NCI-H1092 treated with DMSO at 0.1 percent for 48 hours (cell line): ENCODE results near the gene PGM5.

Experiments
- DNase-seq: peaks from one replicate; lab custom pipeline; 2025; lab: John Stamatoyannopoulos, UW

The PGM5 gene

DNA sequence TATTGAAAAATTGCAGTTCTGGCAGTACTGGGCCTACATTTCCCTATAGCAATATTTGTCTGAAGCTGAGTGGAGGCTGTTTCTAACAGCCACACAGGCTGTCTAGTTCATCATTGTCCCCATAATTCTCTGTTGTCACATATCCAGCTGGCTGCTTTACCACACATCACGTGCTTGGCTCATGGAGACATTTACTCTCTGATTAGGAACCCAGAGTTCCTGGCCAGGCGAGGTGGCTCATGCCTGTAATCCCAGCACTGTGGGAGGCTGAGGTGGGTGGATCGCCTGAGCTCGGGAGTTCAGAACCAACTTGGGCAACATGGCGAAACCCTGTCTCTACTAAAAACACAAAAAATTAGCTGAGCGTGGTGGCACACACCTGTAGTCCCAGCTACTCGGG lies 81.4 kb downstream of the PGM5 start:
- DNase-seq = no peak

DNA sequence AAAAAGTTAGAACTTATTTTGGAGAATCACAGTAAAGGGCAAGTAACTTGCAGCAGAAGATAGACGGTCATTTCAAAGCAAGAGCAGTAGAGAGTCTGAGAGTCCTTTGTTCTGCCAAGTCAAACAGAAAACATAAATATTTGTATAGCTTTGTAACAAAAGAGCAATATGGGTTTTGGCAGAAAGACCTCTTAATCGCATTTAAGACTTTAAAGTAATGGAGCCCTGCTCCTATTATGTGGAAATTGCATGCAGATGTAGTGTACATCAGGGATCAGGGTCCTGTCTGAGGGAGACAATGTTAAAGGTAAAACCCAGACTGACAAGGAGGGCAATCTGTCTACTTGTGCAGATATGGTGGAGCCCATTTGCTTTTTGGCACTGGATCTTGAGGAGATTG lies 87.2 kb downstream of the PGM5 start:
- no peak for DNase-seq

DNA sequence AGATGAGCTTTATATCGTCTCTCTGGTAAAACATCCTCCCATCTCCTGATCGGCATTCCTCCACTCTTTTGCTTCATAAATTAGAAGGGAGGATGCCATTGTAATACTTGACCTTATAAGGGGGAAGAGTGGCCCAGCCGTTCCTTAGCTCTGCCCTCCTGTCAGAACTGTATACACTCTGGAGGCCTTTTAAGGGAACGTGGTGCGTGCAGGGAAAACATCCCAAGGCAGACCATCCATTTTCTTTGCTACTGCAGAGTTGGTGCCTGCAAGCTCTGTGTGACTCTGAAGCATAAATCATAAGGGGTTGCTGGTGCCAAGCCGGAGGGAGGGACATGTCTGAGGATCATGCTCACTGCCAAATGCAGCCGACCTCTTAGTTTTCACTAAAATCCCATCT lies 90.4 kb downstream of the PGM5 start:
- no peak for DNase-seq

DNA sequence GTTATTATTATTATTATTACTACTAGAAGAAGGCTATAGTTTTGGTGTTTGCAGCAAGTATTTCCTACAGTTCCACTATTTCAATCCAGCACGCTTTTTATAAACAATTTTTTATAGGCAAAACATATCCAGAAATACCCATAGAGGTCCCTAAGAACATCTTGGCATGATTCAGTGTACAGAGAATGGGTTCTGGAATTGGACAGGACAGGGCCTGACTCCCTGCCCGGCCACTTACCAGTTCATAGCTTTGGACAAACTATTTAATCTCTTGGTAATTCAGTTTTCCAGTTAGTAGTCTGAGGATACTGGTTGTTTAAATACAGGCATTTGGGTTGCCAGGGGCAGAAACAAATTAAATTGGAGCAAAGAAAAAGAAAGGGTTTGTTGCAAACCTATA lies 91.2 kb downstream of the PGM5 start:
- DNase-seq = no peak

DNA sequence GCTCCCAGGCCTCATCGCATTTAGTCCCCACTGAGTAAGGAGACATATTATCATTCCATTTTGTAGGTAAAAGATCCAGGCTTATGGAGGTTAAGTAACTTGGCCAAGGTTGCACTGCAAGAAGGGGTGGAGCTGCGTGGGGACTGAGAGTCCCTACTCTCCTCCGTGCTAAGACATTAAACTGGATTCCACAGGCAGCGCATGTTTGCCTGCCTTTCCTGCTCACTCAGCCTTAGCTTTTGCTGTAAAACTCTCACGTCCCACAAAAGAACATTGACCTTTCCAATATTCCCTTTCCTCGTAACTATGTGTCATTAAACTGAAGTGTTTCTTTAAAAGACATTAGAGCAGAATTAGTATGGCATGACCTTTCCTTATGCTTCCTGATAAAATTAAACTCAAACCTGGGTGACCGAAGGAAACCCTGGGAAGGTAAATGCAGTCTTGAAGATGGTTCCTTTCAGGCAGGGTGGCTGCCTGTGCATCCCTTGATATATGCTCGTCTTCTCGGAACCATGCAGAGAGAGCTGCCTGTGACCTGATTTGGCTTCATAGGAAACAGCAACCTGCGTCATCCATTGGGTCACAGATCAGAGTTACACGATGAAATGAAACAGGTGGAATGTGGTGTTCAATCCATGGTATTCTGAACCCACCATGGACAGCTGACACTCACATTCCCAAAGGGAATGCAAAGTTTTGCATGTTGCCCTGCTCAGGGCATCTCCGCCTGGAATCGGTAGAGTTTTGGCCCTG lies 98.3 kb downstream of the PGM5 start:
- no peak for DNase-seq

DNA sequence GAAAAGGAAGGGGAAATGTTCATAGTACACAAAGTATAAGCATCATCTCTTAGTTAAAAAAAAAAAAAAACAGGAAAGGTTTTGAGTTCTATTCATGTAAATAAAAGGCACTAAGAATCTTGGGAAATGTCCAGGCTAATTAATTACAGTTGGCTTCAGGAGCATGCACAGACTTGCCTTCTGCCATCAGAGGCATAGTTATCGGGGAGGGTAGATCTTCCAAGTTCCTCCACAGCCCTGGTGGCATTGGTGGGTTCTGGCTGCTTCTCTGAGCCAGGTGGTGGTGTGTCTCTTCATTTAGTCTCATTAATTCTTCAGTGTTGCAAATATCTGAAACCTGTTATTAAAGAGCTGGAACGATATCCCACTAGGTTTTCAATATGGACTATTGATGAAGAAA lies 99.0 kb downstream of the PGM5 start:
- DNase-seq = no peak

DNA sequence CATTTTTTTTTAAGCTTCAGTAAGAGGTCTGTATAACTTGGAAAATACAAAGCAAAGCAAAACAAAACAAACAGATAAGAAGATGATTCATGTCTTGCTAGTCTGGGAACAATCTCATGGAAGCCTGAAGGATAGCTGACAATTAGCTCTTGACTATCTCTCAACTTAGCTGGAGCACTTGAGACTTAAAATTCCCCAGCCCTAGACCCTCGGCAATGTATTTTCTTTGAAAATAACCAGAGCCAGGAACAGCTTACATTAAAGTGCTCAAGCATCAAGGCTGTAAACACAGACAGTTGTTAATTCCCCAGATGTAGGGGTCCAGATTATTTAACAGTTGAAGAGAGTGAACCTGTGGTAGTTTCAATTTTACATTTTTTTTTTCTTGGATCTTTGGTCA lies 101.4 kb downstream of the PGM5 start:
- no peak for DNase-seq

DNA sequence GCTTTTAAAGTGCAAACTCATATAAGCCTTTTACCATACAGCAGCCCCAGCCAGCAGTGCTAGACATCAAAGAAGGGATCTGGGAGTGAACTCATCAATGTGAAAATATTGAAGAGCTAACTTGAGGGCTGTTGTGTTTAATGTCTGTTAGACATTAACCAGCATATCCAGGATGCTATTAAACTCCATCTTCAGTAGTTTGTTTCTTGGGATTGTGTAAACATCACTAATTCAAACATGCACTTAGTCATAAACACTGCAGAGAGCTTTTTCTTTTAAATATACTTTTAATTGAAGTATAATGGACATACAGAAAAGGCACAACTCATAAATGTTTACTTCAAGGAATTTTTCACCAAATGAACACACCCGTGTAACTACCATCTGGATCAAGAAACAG lies 102.5 kb downstream of the PGM5 start:
- no peak for DNase-seq

DNA sequence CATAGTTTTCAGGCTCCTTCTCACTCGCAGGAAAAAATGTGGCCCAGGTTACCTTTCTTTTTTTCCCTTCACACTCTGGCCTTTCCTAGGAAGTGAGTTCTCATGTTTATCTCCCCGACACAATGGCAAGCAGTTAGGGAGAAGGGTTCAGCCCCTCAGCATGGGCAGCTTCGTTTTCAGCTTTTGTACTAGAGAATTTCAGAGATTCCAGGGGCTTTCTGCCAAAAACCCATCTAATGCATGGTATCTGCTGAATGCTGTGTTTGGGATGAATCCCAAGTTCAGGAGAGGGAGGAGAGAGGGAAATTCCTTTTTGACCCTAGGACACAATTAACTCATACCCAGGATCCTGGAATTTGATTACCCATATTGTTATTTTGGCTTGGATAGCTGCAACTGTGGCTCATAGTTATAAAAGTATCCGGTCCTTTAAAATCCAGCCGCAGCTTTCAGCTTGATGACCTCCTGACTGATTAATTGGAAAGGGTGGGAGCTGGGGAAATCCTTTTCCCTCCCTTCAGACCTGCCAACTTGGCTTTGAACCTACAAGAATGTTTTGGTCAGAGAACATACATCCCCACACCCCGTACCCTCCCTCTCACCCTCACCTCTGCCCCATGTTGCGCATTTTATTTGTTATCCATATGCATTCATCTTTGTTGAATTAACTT lies 105.8 kb downstream of the PGM5 start:
- no peak for DNase-seq

DNA sequence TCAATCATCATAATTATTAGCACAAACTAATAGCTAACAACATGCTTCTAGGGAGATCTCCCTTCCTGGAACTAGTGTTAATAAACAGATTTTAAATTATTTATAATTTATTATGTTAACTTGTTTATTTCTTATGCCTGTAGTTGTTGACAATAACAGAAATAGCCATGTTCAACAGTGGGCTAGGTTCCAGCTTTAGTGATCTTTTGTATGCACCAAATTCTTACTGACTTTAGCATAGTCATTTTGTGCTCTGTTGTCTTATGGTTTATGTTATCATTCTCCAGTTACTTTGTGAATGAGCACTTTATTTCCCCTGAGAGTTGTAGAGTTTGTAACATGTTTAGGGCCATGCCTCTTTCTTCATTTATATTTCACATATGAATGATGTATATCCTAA lies 113.7 kb downstream of the PGM5 start:
- DNase-seq = no peak

DNA sequence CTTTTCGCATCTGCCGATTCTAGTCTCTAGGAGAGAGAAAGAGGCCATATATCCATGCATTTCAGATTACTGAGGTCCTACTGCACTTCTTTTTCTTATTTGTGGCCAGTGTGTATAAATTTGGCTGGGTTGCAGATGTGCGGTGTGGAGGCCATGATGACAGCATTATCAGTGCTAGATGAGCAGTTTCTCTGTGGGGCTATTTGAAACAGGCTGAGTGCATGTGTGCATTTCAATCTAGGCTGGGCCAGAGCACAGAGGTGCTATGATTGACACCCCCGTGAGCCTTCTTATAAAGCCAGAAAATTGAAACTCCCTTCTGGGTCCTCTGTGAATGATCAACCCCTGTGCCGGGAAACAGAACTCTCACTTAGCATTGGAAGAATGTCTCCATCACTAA lies 114.2 kb downstream of the PGM5 start:
- no peak for DNase-seq

DNA sequence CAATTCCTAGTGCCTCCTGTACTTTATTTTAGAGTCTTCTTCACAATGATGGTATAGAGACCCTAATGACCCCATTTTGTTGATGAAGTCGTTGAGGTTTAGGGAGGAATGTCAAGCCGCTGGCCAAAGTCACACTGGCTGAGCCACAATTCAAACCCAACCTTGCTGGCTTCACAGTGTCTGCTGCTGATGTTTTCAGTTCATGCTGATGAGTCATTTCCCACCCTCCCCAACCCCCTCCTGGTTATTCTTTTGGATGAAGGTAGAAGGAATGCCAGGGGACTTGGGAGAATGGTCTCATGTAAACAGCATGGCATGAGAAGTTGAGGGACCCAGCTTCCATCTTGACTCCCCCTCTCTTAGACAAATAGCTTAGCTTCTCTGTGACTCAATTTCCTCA lies 115.7 kb downstream of the PGM5 start:
- DNase-seq = no peak

DNA sequence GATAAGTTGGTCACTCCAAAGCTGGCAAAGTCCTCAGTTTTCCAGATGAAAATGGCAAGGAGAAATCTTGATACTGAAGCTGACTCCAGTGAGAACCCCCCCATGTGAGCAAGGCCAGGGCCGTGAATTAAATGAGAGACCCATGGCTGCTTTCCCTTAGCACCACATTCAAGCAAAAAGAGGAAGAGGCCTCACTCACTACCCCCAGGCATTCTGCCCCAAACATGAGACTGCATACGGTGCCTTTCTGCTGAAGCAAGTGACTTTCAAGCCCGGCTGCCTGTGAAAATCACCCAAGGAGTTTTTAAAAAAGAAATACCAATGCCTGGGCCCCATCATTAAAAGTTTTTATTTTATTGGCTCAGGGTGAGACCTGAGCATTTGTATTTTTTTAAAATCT lies 117.4 kb downstream of the PGM5 start:
- DNase-seq = no peak

DNA sequence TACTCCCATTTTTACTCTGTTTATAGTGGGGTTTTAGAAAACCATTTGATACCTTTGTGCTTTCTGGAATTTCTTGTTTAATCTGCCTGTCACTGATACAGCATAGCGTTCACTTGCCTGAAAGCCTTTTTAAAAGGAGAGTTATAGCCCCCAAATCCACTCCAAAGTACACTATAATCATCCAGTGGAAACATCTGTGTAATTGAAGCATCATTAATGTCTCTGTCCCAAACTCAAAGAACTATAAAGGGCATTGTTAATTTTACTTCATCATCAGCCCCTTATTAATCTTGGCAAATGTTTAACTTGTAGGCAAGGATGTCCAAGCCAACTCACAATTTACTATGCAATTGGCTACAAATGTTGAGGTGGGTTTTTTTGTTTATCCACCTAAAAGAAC lies 120.0 kb downstream of the PGM5 start:
- DNase-seq = no peak

DNA sequence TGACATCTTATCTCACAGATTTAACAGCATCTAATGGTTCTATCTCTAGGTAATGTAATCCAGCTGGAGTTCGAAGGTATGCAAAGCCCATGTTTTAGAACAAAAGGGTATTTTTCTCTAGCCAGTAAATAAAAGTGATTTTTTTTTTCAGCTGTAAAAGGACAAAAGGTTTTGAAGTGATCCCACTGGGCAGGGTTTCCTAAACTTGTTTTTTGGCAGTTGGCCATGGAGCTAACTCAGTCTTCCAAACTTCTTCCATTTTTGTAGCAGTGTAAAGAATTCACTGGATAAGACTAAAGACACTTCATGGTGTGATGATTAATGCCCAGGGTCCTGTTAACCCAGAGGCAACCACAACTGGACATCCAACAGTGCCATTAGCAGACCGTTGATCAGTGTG lies 120.4 kb downstream of the PGM5 start:
- DNase-seq = no peak

DNA sequence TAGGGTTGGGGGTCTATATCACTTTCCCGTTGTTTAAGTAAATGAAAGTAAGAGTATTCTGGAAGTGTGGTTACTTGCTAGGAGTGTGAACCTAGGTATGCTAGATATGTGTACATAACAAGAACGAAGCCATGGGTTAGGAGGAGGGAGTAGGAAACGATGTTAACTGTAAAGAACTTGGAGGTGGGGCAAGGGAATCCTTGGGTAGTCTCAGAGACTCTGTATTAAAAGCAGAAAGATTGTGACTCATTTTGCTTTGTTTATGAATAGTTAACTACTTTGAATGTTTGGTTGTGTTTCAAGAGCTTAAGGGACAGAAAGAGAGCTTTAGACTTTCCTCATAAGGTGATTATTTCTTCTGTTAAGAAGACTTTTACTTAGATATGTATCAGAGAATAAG lies 124.4 kb downstream of the PGM5 start:
- DNase-seq = no peak

DNA sequence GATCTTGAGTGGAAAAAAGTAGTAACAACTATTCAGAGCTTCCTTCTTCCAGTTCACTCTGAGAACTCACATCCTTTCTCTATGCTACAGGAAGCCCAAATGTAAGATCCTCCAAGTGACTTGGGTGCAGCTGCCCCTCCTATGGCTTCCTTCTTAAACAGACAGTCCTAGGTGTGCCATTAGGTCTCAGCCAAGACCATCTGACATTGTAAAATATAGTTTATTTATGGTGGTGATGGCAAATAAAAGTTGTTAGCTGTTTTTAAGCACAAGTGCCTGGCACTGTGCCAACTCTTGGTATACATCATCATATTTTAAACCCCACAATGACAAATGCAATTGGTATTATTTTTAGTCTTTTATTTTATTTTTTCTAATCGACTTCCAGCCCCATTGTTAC lies 126.1 kb downstream of the PGM5 start:
- no peak for DNase-seq

DNA sequence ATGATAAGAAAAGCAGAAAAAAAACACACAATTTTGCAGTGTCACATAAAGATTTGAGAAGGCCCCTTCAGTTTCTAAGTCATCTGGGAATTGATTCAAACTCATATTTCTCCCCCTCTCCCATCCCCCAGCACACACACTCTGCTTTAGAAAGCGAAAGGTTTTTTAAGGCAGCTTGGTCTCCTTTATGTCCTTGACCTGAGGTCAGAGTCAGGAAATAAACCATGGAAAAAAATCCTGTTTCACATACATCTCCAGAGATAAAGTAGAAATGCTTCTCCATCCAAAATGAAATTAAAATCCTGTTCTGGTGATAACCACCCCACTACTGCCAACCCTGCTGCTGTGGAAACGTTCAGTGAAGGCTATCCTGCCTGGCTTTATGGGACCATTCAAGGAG lies 131.7 kb downstream of the PGM5 start:
- no peak for DNase-seq

DNA sequence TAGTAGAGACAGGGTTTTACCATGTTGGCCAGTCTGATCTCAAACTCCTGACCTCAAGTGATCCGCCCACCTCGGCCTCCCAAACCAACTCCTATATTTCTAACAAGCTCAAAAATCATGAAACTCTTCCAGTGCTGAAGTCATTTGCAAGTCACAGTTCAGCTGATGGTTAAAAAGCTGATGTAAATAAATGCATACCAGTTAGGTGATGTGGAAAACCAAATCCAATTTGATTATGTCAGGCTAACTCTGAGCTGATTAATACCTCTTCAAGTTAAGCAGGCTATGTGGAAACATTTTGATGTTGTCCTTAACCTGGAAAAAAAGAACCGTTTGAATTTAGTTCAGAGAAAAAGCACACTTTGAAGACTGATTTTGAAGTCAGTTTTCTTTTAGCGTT lies 133.2 kb downstream of the PGM5 start:
- DNase-seq = no peak

DNA sequence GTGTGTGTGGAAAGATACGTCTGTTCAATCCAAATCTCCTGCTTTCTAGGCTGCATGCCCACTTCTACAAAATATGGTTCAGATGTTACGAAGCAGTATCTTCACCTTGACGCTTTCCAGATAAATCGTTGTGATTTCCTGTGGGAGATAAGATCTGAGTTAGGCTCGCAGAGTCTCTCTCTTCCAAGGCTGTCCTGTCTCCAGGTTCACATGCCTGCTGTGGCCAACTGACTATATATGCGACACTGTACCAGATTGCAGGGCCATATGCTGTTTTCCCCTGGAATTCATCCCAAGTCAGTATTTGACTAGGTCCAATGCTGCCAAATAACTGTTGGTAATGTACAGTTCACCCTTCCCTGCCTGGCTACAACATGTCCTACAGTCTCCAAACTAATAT lies 136.4 kb downstream of the PGM5 start:
- no peak for DNase-seq

DNA sequence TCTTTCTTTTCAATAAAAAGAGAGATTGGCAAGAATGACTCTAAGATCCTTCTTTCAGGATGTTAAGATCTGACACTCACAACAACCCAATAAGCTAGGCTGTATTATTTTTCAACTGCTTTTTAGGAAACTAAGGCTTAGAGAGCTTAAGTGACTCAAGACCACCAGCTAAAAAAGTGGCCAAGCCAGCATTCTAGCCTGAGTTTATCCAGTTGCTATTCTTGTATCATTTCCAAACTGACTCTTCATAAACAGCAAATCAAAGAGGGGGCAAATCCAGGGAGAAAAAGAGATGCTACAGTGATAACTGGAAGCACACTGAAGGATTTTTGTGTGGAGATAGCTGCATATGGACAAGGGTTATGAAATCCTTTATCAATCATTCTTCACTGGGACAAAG lies 137.1 kb downstream of the PGM5 start:
- no peak for DNase-seq

DNA sequence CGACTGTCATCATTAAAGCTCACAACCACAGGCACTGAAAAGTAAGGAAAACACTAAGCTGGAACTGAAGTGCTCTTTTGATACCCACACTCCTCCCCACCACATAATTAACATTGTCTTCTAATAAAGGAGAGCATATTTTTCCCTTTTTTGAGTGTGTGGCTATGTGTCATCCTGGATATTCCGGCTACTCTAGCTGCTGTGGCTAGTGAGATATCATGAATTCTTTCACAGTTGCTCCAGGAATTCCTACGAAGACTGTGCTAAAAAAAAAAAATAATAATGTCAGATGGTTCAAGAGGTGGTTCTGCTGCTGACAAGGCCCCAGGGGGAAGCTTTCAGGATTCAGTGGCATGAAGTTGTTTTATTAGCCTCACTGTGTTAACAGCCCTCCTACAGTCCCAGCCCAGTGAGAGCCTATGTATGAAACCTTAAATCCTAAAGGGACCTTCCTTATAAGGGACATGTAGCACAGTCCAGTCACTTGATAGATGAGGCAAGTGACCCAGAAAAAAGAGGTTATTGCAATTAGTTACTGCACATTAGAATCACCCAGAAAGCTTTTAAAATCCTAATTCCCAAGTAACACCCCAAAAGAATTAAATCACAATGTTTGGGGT lies 137.7 kb downstream of the PGM5 start:
- DNase-seq = no peak

DNA sequence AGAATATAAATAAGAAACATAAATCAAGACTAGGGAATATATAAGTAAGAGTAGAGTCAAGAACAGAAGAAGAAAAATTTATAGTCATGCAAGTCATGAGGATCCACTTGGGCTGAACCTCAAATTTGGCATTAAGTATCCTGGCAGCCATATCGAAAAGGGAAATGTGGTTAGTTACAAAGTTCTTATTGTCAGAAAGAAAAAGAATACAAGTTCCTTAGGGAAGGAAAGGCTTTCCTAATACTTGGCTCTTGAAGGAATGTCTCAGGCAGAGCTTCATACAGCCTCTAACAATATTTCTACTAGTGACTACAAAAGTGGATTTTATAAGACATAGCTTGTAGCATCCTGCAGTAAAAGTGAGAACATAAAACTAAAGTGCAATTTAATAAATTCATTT lies 138.8 kb downstream of the PGM5 start:
- DNase-seq = no peak

DNA sequence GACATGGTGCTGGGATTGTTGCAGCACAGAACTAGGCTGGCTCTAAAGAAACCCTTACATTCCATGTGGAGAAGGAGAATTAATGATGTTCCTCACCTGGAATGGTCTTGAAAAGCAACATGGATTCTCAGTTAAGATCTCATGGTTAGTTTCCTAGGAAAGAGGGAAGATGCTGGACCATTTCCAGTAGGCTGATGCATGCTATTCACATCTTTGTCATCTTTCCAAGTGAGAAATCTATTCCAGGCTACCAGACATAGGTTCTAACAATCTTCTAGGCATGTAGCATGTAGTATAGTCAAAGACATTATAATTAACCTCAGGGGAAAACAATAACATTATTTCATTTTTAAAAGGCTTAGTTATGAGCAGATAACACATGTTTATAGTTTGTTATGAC lies 139.9 kb downstream of the PGM5 start:
- no peak for DNase-seq
